Measurements from ENCODE around the gene MNT. TPM values are rescaled to one million over a fixed set of nuclear protein-coding genes. Genes with fewer than 3 reads are reported as not detected.

MNT gene
- total RNA-seq, 5 donors from 2014 or later (not counting 1 experiment from before 2014, with no cell fraction given): 43.0 to 97.8 (median 58.2) TPM

DNA sequence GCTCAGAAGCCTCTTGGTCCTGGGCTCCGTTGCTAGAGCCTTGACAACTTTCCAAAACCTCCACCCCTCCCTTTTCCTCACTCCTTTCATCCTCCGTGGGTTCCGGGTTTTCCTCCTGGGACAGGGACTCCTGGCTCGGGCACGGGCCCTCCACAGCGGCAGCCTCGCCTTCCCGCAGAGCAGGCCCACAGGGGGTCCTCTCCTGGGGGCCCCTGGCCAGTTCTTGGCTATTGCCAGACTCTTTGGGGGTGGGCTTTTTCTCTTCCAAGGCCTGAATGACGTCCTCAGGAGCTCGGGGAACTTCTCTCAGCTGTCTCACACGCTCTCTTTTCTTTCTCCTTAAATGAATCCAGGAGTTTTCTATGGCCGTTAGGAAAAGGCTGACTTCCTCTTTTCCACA, 19.3 kb upstream of the MNT start:
- no peak for ATAC-seq (replicated peaks in 1 of 4)
- POLR2A ChIA-PET: no interaction called here
- 99% methylated on average over 8 of the region's 12 CpGs for WGBS (ENCODE audit: insufficient coverage)
- no peaks in the 10 kb centered on the region for H3K27me3 ChIP-seq (replicated peaks in 1 of 2; ENCODE audit: control insufficient read depth in 2 of 2, extremely low read depth in 1 of 2, insufficient read depth in 2 of 2, low read length in 1 of 2)
- Mint-ChIP-seq H3K4me3 (no peak overlapping the region), H3K9me3 (no peaks in the 10 kb centered on the region), H3K27me3 (no peaks in the 10 kb centered on the region), H3K27ac (no peak overlapping the region), H3K4me1 (peaks cover 0 to 3% (median 2%) of the 10 kb centered on the region in 3 donors), H3K36me3 (peaks cover 34% of the 10 kb centered on the region)
- H3K4me1 ChIP-seq (ENCODE audit: control insufficient read depth in 1 of 2, extremely low read depth in 1 of 2, insufficient read depth in 2 of 2, low read length in 2 of 2): peaks cover 0 to 3% of the 10 kb centered on the region in 2 experiments
- H3K36me3 ChIP-seq (ENCODE audit: control insufficient read depth in 2 of 2, extremely low read depth in 1 of 2, insufficient read depth in 1 of 2, low read length in 1 of 2): peaks cover 15 to 46% of the 10 kb centered on the region in 2 donors
- CTCF ChIA-PET: no interaction called here
- H3K27ac ChIP-seq (ENCODE audit: low read length): no peak overlapping the region
- no peaks in the 10 kb centered on the region for H3K9me3 ChIP-seq
- no peak overlapping the region for H3K4me3 ChIP-seq (ENCODE audit: control insufficient read depth in 1 of 2, extremely low read depth in 1 of 2, low read length in 1 of 2)
- DNase-seq: no peak

DNA sequence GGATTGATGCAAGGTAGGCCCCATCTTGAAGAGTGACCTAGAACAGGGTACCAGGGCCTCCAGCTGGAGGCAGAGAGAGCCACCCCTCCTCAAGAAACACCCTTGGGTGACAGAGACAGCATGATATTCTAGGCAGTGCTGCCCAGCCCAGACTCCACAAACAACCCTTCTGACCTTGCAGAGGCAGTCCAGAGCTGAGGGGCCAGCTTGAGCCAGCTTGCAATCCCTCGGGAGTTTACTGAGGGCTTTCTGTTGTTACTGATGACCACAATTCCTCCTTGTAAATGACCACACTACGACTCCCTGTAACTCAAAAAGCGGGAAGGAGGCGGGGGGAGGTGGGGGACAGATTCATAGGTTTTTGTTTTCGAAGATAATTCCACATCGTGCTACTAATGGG, 18.6 kb upstream of the MNT start:
- Mint-ChIP-seq H3K27ac (no peak overlapping the region), H3K27me3 (no peaks in the 10 kb centered on the region), H3K36me3 (peaks cover 31% of the 10 kb centered on the region), H3K4me3 (no peak overlapping the region), H3K4me1 (peaks cover 0 to 3% (median 2%) of the 10 kb centered on the region in 3 donors), H3K9me3 (no peaks in the 10 kb centered on the region)
- CTCF ChIA-PET: interaction anchor here (0.9 to 1.2 kb wide), 4 partner anchors 18 to 65 kb away, joined by 3 to 11 read pairs (median 4); no protein-coding TSS in a partner anchor
- ATAC-seq (replicated peaks in 1 of 4) (no peak), DNase-seq (no peak)
- H3K36me3 ChIP-seq (ENCODE audit: control insufficient read depth in 2 of 2, extremely low read depth in 1 of 2, insufficient read depth in 1 of 2, low read length in 1 of 2): peaks cover 21 to 51% of the 10 kb centered on the region in 2 donors
- POLR2A ChIA-PET: no interaction called here
- H3K27me3 ChIP-seq (replicated peaks in 1 of 2; ENCODE audit: control insufficient read depth in 2 of 2, extremely low read depth in 1 of 2, insufficient read depth in 2 of 2, low read length in 1 of 2): no peaks in the 10 kb centered on the region
- 100% methylated on average over 1 of the region's 6 CpGs for WGBS (ENCODE audit: insufficient coverage)
- no peak overlapping the region for H3K27ac ChIP-seq (ENCODE audit: low read length)
- H3K4me3 ChIP-seq (ENCODE audit: control insufficient read depth in 1 of 2, extremely low read depth in 1 of 2, low read length in 1 of 2): no peak overlapping the region
- no peaks in the 10 kb centered on the region for H3K9me3 ChIP-seq
- peaks cover 0 to 3% of the 10 kb centered on the region in 2 experiments for H3K4me1 ChIP-seq (ENCODE audit: control insufficient read depth in 1 of 2, extremely low read depth in 1 of 2, insufficient read depth in 2 of 2, low read length in 2 of 2)

DNA sequence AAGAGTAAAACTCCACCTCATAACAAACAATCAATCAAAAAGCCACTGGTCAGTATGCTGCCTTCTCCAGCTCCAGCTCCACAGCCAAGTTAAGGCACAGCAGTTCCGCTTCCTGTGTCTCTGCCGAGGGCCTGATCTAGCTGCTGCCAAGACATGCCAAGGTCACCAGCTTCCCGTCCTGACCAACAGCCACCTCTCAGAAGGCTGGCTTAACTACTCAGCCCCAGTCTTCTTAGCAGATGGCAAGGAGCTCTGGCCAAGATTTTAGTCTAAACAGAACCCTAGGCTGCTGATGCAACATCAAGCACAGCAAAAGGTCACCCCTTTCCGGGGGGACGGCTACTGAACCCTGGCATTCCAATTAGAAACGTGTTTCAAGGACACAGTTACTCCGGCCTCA, 17.7 kb upstream of the MNT start:
- Histone ChIP-seq H3K36me3 (ENCODE audit: control insufficient read depth in 2 of 2, extremely low read depth in 1 of 2, insufficient read depth in 1 of 2, low read length in 1 of 2) (peaks cover 21 to 51% of the 10 kb centered on the region in 2 donors), H3K4me1 (ENCODE audit: control insufficient read depth in 1 of 2, extremely low read depth in 1 of 2, insufficient read depth in 2 of 2, low read length in 2 of 2) (peaks cover 0 to 3% of the 10 kb centered on the region in 2 experiments), H3K27me3 (replicated peaks in 1 of 2; ENCODE audit: control insufficient read depth in 2 of 2, extremely low read depth in 1 of 2, insufficient read depth in 2 of 2, low read length in 1 of 2) (no peaks in the 10 kb centered on the region), H3K4me3 (ENCODE audit: control insufficient read depth in 1 of 2, extremely low read depth in 1 of 2, low read length in 1 of 2) (no peak overlapping the region), H3K27ac (ENCODE audit: low read length) (no peak overlapping the region), H3K9me3 (no peaks in the 10 kb centered on the region)
- Mint-ChIP-seq H3K27ac (no peak overlapping the region), H3K4me1 (peaks cover 0 to 3% (median 2%) of the 10 kb centered on the region in 3 donors), H3K4me3 (no peak overlapping the region), H3K9me3 (no peaks in the 10 kb centered on the region), H3K36me3 (peaks cover 36% of the 10 kb centered on the region), H3K27me3 (no peaks in the 10 kb centered on the region)
- CTCF ChIA-PET: interaction anchor here in 1 of 2 donors (0.9 to 1.2 kb wide), 3 partner anchors 17 to 66 kb away, joined by 3 to 11 read pairs (median 4); no protein-coding TSS in a partner anchor
- POLR2A ChIA-PET: no interaction called here
- 88% methylated on average over 5 of the region's 7 CpGs for WGBS (ENCODE audit: insufficient coverage)
- DNase-seq (no peak), ATAC-seq (replicated peaks in 1 of 4) (no peak)

DNA sequence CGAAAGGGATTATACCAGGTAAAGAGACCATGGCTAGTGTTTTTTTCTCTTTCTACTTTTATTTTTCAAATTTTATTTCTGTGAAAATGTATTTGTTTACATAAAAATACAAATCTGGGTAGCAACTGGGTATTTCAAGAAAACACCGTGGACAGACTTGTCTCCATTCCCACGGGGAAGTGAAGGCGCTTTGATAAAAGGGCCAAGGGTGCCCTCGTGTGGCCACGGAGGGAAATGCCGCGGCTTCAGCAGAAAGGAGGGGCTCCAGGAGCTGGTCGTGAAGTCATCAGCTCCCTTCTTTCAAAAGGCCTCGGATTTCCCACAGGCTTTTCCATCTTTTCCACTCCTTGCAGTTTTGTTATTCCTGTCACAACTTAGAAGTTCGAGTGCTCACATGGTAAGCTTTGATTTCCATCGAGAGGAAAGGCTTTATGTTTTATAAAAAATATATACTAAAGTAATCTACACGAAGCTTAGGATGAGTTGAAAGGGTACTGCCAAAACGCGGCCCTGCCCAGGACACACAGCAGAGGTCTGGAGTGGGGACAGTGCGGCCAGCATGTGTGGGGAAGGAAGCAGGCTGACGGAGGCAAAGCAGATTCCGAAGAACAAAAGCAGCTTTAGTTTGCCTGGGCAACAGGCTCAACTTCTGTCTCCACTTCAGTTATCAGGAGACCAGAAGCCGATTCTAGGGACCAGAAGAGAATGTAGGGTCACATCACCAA, 15.3 kb upstream of the MNT start:
- ATAC-seq (replicated peaks in 1 of 4) (peak; percentile 76 to 89 (median 84)), DNase-seq (peak; percentile 51 to 91 (median 78))
- Mint-ChIP-seq H3K36me3 (peaks cover 32% of the 10 kb centered on the region), H3K4me1 (peaks cover 0 to 3% (median 2%) of the 10 kb centered on the region in 3 donors), H3K9me3 (no peaks in the 10 kb centered on the region), H3K4me3 (no peak overlapping the region), H3K27ac (peak overlapping the region in 1 of 2 donors; percentile 73), H3K27me3 (no peaks in the 10 kb centered on the region)
- 26% methylated on average over 5 of the region's 19 CpGs for WGBS (ENCODE audit: insufficient coverage)
- peaks cover 16 to 39% of the 10 kb centered on the region in 2 donors for H3K36me3 ChIP-seq (ENCODE audit: control insufficient read depth in 2 of 2, extremely low read depth in 1 of 2, insufficient read depth in 1 of 2, low read length in 1 of 2)
- ChIA-PET CTCF (interaction anchor here (0.6 to 3.5 kb wide), 19 partner anchors 9 to 596 kb away, joined by 3 to 231 read pairs (median 4); partner anchors contain the start of genes METTL16 (in 1 of the 2), RTN4RL1 (in 1 of the 2) and TSR1 (in 1 of the 2)), POLR2A (interaction anchor here (0.8 to 1.8 kb wide), 2 partner anchors 34 kb away, joined by 4 to 21 read pairs; no protein-coding TSS in a partner anchor)
- H3K27me3 ChIP-seq (replicated peaks in 1 of 2; ENCODE audit: control insufficient read depth in 2 of 2, extremely low read depth in 1 of 2, insufficient read depth in 2 of 2, low read length in 1 of 2): no peaks in the 10 kb centered on the region
- H3K4me1 ChIP-seq (ENCODE audit: control insufficient read depth in 1 of 2, extremely low read depth in 1 of 2, insufficient read depth in 2 of 2, low read length in 2 of 2): peaks cover 0 to 3% of the 10 kb centered on the region in 2 experiments
- no peak overlapping the region for H3K4me3 ChIP-seq (ENCODE audit: control insufficient read depth in 1 of 2, extremely low read depth in 1 of 2, low read length in 1 of 2)
- no peak overlapping the region for H3K27ac ChIP-seq (ENCODE audit: low read length)
- H3K9me3 ChIP-seq: no peaks in the 10 kb centered on the region

DNA sequence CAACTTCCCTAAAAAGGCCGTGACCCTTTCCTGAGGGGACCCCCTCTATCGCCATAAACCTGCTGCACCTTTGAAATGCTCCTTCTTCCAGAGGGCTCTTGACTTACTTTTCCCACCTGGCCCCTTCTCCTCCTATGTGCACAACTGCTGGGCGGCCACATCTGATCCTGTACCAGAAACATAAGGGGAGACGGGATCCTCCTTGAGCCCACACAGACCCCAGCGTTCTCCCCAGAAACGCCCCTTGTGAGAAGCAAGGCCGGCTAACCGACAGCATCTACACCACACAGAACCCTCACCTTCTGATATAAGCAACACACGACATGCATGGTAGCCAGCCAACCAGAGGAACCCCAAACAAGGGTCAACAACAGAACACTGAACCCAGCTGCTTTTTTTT, 14.2 kb upstream of the MNT start:
- peaks cover 24% of the 10 kb centered on the region for H3K36me3 Mint-ChIP-seq
- H3K4me3 ChIP-seq (ENCODE audit: control insufficient read depth in 1 of 2, extremely low read depth in 1 of 2, low read length in 1 of 2): no peak overlapping the region
- no peaks in the 10 kb centered on the region for H3K27me3 ChIP-seq (replicated peaks in 1 of 2; ENCODE audit: control insufficient read depth in 2 of 2, extremely low read depth in 1 of 2, insufficient read depth in 2 of 2, low read length in 1 of 2)
- H3K9me3 ChIP-seq: no peaks in the 10 kb centered on the region
- no peak overlapping the region for H3K4me3 Mint-ChIP-seq
- H3K4me1 Mint-ChIP-seq: peaks cover 0 to 3% (median 2%) of the 10 kb centered on the region in 3 donors
- 93% methylated on average over 3 of the region's 9 CpGs for WGBS (ENCODE audit: insufficient coverage)
- ATAC-seq (replicated peaks in 1 of 4) (no peak), DNase-seq (no peak)
- no peaks in the 10 kb centered on the region for H3K27me3 Mint-ChIP-seq
- H3K27ac ChIP-seq (ENCODE audit: low read length): no peak overlapping the region
- ChIA-PET POLR2A (interaction anchor here (0.6 to 0.8 kb wide), 4 partner anchors 9 to 585 kb away, joined by 3 to 8 read pairs (median 6); partner anchors contain the start of genes RPA1 (in 1 of the 2) and SMYD4 (in 1 of the 2)), CTCF (interaction anchor here (1.0 to 3.5 kb wide), 5 partner anchors 13 to 33 kb away, joined by 5 to 231 read pairs (median 14); no protein-coding TSS in a partner anchor)
- peaks cover 10 to 28% of the 10 kb centered on the region in 2 donors for H3K36me3 ChIP-seq (ENCODE audit: control insufficient read depth in 2 of 2, extremely low read depth in 1 of 2, insufficient read depth in 1 of 2, low read length in 1 of 2)
- H3K9me3 Mint-ChIP-seq: no peaks in the 10 kb centered on the region
- no peak overlapping the region for H3K27ac Mint-ChIP-seq
- peaks cover 0 to 3% of the 10 kb centered on the region in 2 experiments for H3K4me1 ChIP-seq (ENCODE audit: control insufficient read depth in 1 of 2, extremely low read depth in 1 of 2, insufficient read depth in 2 of 2, low read length in 2 of 2)

DNA sequence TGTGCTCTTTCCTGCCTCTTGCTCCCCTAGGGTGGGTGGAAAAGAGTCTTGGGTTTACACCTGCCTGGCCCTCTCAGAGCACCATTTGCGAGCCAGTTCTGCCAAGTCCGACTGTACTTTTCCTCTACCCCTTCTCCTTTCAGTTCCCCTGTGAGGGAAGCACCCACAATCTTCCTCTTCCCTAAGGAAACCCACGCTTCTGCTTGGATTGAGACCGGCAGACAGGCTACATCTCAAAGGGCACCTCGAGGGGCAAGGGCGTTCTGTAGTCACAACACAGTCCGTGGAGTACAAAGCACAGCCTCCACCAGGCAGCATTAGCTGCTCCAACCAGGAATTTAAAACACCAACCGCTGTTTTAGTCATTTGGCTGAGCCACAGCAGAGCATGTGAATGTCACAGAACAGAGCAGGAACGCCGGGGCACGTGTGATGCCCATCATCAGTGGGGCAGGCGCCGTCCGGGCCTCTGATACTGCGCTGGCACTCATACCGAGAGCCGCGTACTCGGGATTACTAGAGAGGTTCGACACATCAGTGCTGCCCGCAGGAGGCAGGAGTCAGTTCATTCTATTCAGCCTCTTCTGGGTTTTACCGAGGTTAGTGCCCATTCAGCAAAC, 13.7 kb upstream of the MNT start:
- ChIA-PET POLR2A (interaction anchor here (0.6 to 0.8 kb wide), 3 partner anchors 10 to 585 kb away, joined by 6 to 8 read pairs (median 6); partner anchors contain the start of genes RPA1 (in 1 of the 2) and SMYD4 (in 1 of the 2)), CTCF (interaction anchor here (1.0 to 3.5 kb wide), 3 partner anchors 29 to 32 kb away, joined by 5 to 49 read pairs (median 11); no protein-coding TSS in a partner anchor)
- Mint-ChIP-seq H3K9me3 (no peaks in the 10 kb centered on the region), H3K4me3 (no peak overlapping the region), H3K27ac (no peak overlapping the region), H3K27me3 (no peaks in the 10 kb centered on the region), H3K36me3 (peaks cover 20% of the 10 kb centered on the region), H3K4me1 (peaks cover 0 to 3% (median 2%) of the 10 kb centered on the region in 3 donors)
- no peaks in the 10 kb centered on the region for H3K9me3 ChIP-seq
- DNase-seq (no peak), ATAC-seq (replicated peaks in 1 of 4) (no peak)
- H3K27me3 ChIP-seq (replicated peaks in 1 of 2; ENCODE audit: control insufficient read depth in 2 of 2, extremely low read depth in 1 of 2, insufficient read depth in 2 of 2, low read length in 1 of 2): no peaks in the 10 kb centered on the region
- no peak overlapping the region for H3K27ac ChIP-seq (ENCODE audit: low read length)
- 95% methylated on average over 21 of the region's 22 CpGs for WGBS (ENCODE audit: insufficient coverage)
- peaks cover 9 to 23% of the 10 kb centered on the region in 2 donors for H3K36me3 ChIP-seq (ENCODE audit: control insufficient read depth in 2 of 2, extremely low read depth in 1 of 2, insufficient read depth in 1 of 2, low read length in 1 of 2)
- H3K4me3 ChIP-seq (ENCODE audit: control insufficient read depth in 1 of 2, extremely low read depth in 1 of 2, low read length in 1 of 2): no peak overlapping the region
- peaks cover 0 to 3% of the 10 kb centered on the region in 2 experiments for H3K4me1 ChIP-seq (ENCODE audit: control insufficient read depth in 1 of 2, extremely low read depth in 1 of 2, insufficient read depth in 2 of 2, low read length in 2 of 2)
